Hepatocyte (in vitro differentiated cells): ENCODE results near the gene DAB2IP.

Experiments
- CTCF ChIP-seq: fragments of 200-600 bp; sonication (generic); IDR thresholded peaks from 2 replicates; pipeline ENCODE4 v1.5.1; 2016; ENCODE audit warnings: antibody characterized with exemption, mild to moderate bottlenecking; ENCODE audit not compliant: poor library complexity
- EZH2 ChIP-seq: fragments of 200-600 bp; sonication (generic); IDR thresholded peaks from 2 replicates; pipeline ENCODE4 v1.6.1; 2016; ENCODE audit warnings: antibody characterized with exemption, mild to moderate bottlenecking, borderline replicate concordance

- TF ChIP-seq EZH2, result no peak
- no peak for TF ChIP-seq CTCF
Measured at GRCh38 chr9:121637713-121638220, 13.7 kb upstream of the DAB2IP start.
